Prostate gland (tissue), 2 donors: Measurements from ENCODE around the gene CTSC.

ENCODE experiments used
- POLR2AphosphoS5 ChIP-seq: sonication (generic); formaldehyde crosslinking; IDR thresholded peaks from one replicate; pipeline ENCODE4 v1.6.1; 2017; ENCODE audit warnings: antibody characterized with exemption
- TF ChIP-seq, protein P1 (sequence below), 4 experiments: fragments of 200-600 bp in 2 of 4; fragments of 450-650 bp in 2 of 4; sonication (generic) in 2 of 4; IDR thresholded peaks; 1 replicate in 3 of 4; 2 replicates in 1 of 4; pipeline ENCODE4 v1.5.1; 2016 to 2019; ENCODE audit warnings: antibody characterized with exemption in 4 of 4, mild to moderate bottlenecking in 2 of 4, moderate library complexity in 2 of 4

DNA sequence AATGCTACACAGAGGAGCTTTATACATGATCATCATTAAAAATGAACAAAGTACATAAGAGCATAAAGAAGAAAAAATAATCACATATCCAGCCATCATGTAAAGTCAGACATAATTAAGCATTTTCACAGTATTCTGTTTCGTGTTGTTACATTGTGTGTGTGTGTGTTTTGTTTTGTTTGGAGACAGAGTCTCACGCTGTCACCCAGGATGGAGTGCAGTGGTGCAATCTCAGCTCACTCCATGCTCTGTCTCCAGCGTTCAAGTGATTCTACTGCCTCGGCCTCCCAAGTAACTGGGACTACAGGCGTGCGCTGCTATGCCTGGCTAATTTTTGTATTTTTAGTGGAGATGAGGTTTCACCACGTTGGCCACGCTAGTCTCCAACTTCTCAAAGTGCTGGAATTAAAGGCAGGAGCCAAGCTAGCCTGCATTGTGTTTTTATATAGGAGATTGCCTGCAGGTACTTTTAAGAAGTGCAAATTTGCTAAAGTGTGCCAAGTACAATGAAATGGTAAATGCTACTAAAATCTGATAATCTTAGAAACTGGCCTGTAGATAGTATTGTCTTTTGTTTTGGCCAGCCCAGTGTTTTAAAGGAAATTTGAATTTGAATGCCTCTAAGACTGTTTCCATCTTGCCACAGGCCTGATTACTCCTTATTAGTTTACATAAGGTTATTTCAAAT is 7.8 kb downstream of the CTSC start:
- TF ChIP-seq, protein P1, sequence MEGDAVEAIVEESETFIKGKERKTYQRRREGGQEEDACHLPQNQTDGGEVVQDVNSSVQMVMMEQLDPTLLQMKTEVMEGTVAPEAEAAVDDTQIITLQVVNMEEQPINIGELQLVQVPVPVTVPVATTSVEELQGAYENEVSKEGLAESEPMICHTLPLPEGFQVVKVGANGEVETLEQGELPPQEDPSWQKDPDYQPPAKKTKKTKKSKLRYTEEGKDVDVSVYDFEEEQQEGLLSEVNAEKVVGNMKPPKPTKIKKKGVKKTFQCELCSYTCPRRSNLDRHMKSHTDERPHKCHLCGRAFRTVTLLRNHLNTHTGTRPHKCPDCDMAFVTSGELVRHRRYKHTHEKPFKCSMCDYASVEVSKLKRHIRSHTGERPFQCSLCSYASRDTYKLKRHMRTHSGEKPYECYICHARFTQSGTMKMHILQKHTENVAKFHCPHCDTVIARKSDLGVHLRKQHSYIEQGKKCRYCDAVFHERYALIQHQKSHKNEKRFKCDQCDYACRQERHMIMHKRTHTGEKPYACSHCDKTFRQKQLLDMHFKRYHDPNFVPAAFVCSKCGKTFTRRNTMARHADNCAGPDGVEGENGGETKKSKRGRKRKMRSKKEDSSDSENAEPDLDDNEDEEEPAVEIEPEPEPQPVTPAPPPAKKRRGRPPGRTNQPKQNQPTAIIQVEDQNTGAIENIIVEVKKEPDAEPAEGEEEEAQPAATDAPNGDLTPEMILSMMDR (IDR thresholded peaks at IDR 0.05) = no peak
- no peak for TF ChIP-seq POLR2AphosphoS5
